GM10847 (cell line): ENCODE results near the gene PLA2G6.

ENCODE experiments used
- POLR2A ChIP-seq: IDR thresholded peaks from 2 replicates; pipeline ENCODE4 v1.6.1; 2011; ENCODE audit not compliant: insufficient read length; ENCODE audit errors: extremely low read depth

PLA2G6 gene

GRCh38 chr22:38118182-38118581 is 63.4 kb downstream of the PLA2G6 start:
- TF ChIP-seq POLR2A: no peak

- no peak for TF ChIP-seq POLR2A
Observed at GRCh38 chr22:38115423-38116205, 66.0 kb downstream of the PLA2G6 start.

- no peak for TF ChIP-seq POLR2A
Observed at GRCh38 chr22:38114484-38115398, 66.9 kb downstream of the PLA2G6 start.

- TF ChIP-seq POLR2A: no peak
Observed at GRCh38 chr22:38112381-38112780, 69.2 kb downstream of the PLA2G6 start.

GRCh38 chr22:38111925-38112355 is 69.7 kb downstream of the PLA2G6 start:
- TF ChIP-seq POLR2A: no peak

- TF ChIP-seq POLR2A: no peak
Observed at GRCh38 chr22:38110863-38111852, 70.5 kb downstream of the PLA2G6 start.

GRCh38 chr22:38110008-38110862 is 71.4 kb downstream of the PLA2G6 start, which contains the start of gene BAIAP2L2:
TSS of gene BAIAP2L2 (minus strand) at chr22:38110684. CDS start at chr22:38110525, 159 bp downstream.
- no peak for TF ChIP-seq POLR2A

- TF ChIP-seq POLR2A: no peak
Observed at GRCh38 chr22:38109371-38110001, 72.1 kb downstream of the PLA2G6 start.

- no peak for TF ChIP-seq POLR2A
Observed at GRCh38 chr22:38108561-38109319, 72.9 kb downstream of the PLA2G6 start.

GRCh38 chr22:38107692-38108515 is 73.7 kb downstream of the PLA2G6 start:
- no peak for TF ChIP-seq POLR2A

GRCh38 chr22:38106814-38107578 is 74.6 kb downstream of the PLA2G6 start:
- TF ChIP-seq POLR2A: no peak
